Activated naive CD4-positive, alpha-beta T cell treated with anti-CD3 and anti-CD28 coated beads for 36 hours (primary cell): ENCODE measurements around the gene MACROD2. TPM values are rescaled to one million over a fixed set of nuclear protein-coding genes. Genes with fewer than 3 reads are reported as not detected.
A peak's percentile ranks its signal among the peaks of the same experiment; 100 is the strongest.

Experiments
- CTCF ChIA-PET: fragments of 350-600 bp; sonication (Branson Sonifier 250); formaldehyde crosslinking; loops from one replicate; lab custom pipeline; 2021; ENCODE audit warnings: antibody characterized with exemption; lab: Charles Lee
- DNase-seq: peaks from one replicate; pipeline ENCODE4 v3.0.0-alpha.2; 2020
- H3K27ac Mint-ChIP-seq: one replicate; pipeline ENCODE4 v1.8.0; 2021; ENCODE audit warnings: mild to moderate bottlenecking, mixed read lengths
- H3K27me3 Mint-ChIP-seq: one replicate; pipeline ENCODE4 v1.8.0; 2021; ENCODE audit warnings: low read depth, mixed read lengths
- H3K36me3 Mint-ChIP-seq: one replicate; pipeline ENCODE4 v1.8.0; 2021; ENCODE audit warnings: low read depth, mixed read lengths
- H3K4me1 Mint-ChIP-seq: one replicate; pipeline ENCODE4 v1.8.0; 2021; ENCODE audit warnings: low read depth, mixed read lengths
- H3K4me3 Mint-ChIP-seq: one replicate; pipeline ENCODE4 v1.8.0; 2021; ENCODE audit warnings: mild to moderate bottlenecking, moderate library complexity, mixed read lengths
- H3K9me3 Mint-ChIP-seq: one replicate; pipeline ENCODE4 v1.8.0; 2021; ENCODE audit warnings: mixed read lengths
- intact Hi-C: fragments of 100-400 bp; cut with micrococcal nuclease; formaldehyde crosslinking; loops from one replicate; pipeline ENCODE4 v1.15.1; 2023
- total RNA-seq, 2 experiments: library from RNA; stranded (reverse); gene quantifications; one replicate each; pipeline ENCODE4 v1.2.3, GENCODE V29; 2021

MACROD2 gene
- total RNA-seq, 2 experiments from 2014 or later, result not detected

GRCh38 chr20:14142171-14142570 lies 146.9 kb downstream of the MACROD2 start:
- CTCF ChIA-PET, result no interaction called here
- Mint-ChIP-seq H3K9me3 (no peaks in the 10 kb centered on the region), H3K36me3 (no peaks in the 10 kb centered on the region), H3K27ac (no peak overlapping the region), H3K27me3 (no peaks in the 10 kb centered on the region), H3K4me3 (no peak overlapping the region), H3K4me1 (no peaks in the 10 kb centered on the region)
- peak; percentile 13 for DNase-seq
- intact Hi-C loops, result no loop called here

GRCh38 chr20:14142964-14143627 lies 147.8 kb downstream of the MACROD2 start:
- Mint-ChIP-seq H3K4me3 (no peak overlapping the region), H3K27me3 (no peaks in the 10 kb centered on the region), H3K4me1 (no peaks in the 10 kb centered on the region), H3K36me3 (no peaks in the 10 kb centered on the region), H3K27ac (no peak overlapping the region), H3K9me3 (no peaks in the 10 kb centered on the region)
- DNase-seq, result no peak
- intact Hi-C loops, result no loop called here
- CTCF ChIA-PET, result no interaction called here

GRCh38 chr20:14148042-14148441 lies 152.7 kb downstream of the MACROD2 start:
- intact Hi-C loops, result no loop called here
- no peaks in the 10 kb centered on the region for H3K27me3 Mint-ChIP-seq
- H3K27ac Mint-ChIP-seq, result no peak overlapping the region
- no peaks in the 10 kb centered on the region for H3K4me1 Mint-ChIP-seq
- H3K36me3 Mint-ChIP-seq, result no peaks in the 10 kb centered on the region
- no peak overlapping the region for H3K4me3 Mint-ChIP-seq
- peaks cover 4% of the 10 kb centered on the region for H3K9me3 Mint-ChIP-seq
- no peak for DNase-seq
- CTCF ChIA-PET, result no interaction called here

GRCh38 chr20:14155361-14155760 lies 160.0 kb downstream of the MACROD2 start:
- H3K9me3 Mint-ChIP-seq, result peaks cover 5% of the 10 kb centered on the region
- no peaks in the 10 kb centered on the region for H3K4me1 Mint-ChIP-seq
- H3K27me3 Mint-ChIP-seq, result no peaks in the 10 kb centered on the region
- no peak for DNase-seq
- no peaks in the 10 kb centered on the region for H3K36me3 Mint-ChIP-seq
- no peak overlapping the region for H3K4me3 Mint-ChIP-seq
- intact Hi-C loops, result no loop called here
- H3K27ac Mint-ChIP-seq, result no peak overlapping the region
- CTCF ChIA-PET, result no interaction called here

- H3K9me3 Mint-ChIP-seq, result peaks cover 10% of the 10 kb centered on the region
- CTCF ChIA-PET, result interaction anchor here (0.7 kb wide), 1 partner anchor 1299 kb away, joined by 3 read pairs; no protein-coding TSS in a partner anchor
Observed at GRCh38 chr20:14178528-14178927, 183.2 kb downstream of the MACROD2 start.

GRCh38 chr20:14178952-14179351 lies 183.6 kb downstream of the MACROD2 start:
- no peak overlapping the region for H3K27ac Mint-ChIP-seq
- peaks cover 1% of the 10 kb centered on the region for H3K36me3 Mint-ChIP-seq
- no peaks in the 10 kb centered on the region for H3K4me1 Mint-ChIP-seq
- intact Hi-C loops, result no loop called here
- H3K27me3 Mint-ChIP-seq, result no peaks in the 10 kb centered on the region
- CTCF ChIA-PET, result no interaction called here
- peaks cover 10% of the 10 kb centered on the region for H3K9me3 Mint-ChIP-seq
- no peak for DNase-seq
- no peak overlapping the region for H3K4me3 Mint-ChIP-seq

More at GRCh38 chr20:14178528-14178927, 183.2 kb downstream of the MACROD2 start:
- H3K27me3 Mint-ChIP-seq, result no peaks in the 10 kb centered on the region
- no peaks in the 10 kb centered on the region for H3K4me1 Mint-ChIP-seq
- H3K4me3 Mint-ChIP-seq, result no peak overlapping the region
- DNase-seq, result no peak
- peaks cover 1% of the 10 kb centered on the region for H3K36me3 Mint-ChIP-seq
- intact Hi-C loops, result no loop called here
- H3K27ac Mint-ChIP-seq, result no peak overlapping the region

- H3K27ac Mint-ChIP-seq, result no peak overlapping the region
- intact Hi-C loops, result no loop called here
- peaks cover 5% of the 10 kb centered on the region for H3K9me3 Mint-ChIP-seq
- H3K4me3 Mint-ChIP-seq, result no peak overlapping the region
- no peaks in the 10 kb centered on the region for H3K27me3 Mint-ChIP-seq
- DNase-seq, result no peak
- H3K4me1 Mint-ChIP-seq, result no peaks in the 10 kb centered on the region
- CTCF ChIA-PET, result interaction anchor here (1.0 kb wide), 1 partner anchor 9 kb away, joined by 5 read pairs; no protein-coding TSS in a partner anchor
- H3K36me3 Mint-ChIP-seq, result no peaks in the 10 kb centered on the region
Observed at GRCh38 chr20:14189794-14190402, 194.6 kb downstream of the MACROD2 start.

GRCh38 chr20:14191559-14191958 lies 196.2 kb downstream of the MACROD2 start:
- intact Hi-C loops, result no loop called here
- H3K27ac Mint-ChIP-seq, result no peak overlapping the region
- CTCF ChIA-PET, result no interaction called here

GRCh38 chr20:14193443-14193842 lies 198.1 kb downstream of the MACROD2 start:
- Mint-ChIP-seq H3K9me3 (peaks cover 10% of the 10 kb centered on the region), H3K4me1 (no peaks in the 10 kb centered on the region), H3K27ac (no peak overlapping the region), H3K4me3 (no peak overlapping the region), H3K27me3 (no peaks in the 10 kb centered on the region), H3K36me3 (no peaks in the 10 kb centered on the region)
- CTCF ChIA-PET, result interaction anchor here (0.8 kb wide), 1 partner anchor 11 kb away, joined by 3 read pairs; no protein-coding TSS in a partner anchor
- intact Hi-C loops, result no loop called here
- DNase-seq, result no peak

More at GRCh38 chr20:14191559-14191958, 196.2 kb downstream of the MACROD2 start:
- peaks cover 10% of the 10 kb centered on the region for H3K9me3 Mint-ChIP-seq
- DNase-seq, result no peak
- no peaks in the 10 kb centered on the region for H3K27me3 Mint-ChIP-seq
- H3K36me3 Mint-ChIP-seq, result no peaks in the 10 kb centered on the region
- no peaks in the 10 kb centered on the region for H3K4me1 Mint-ChIP-seq
- H3K4me3 Mint-ChIP-seq, result no peak overlapping the region

- no peaks in the 10 kb centered on the region for H3K36me3 Mint-ChIP-seq
- no peak overlapping the region for H3K27ac Mint-ChIP-seq
- H3K9me3 Mint-ChIP-seq, result peaks cover 10% of the 10 kb centered on the region
- no peak overlapping the region for H3K4me3 Mint-ChIP-seq
- no peaks in the 10 kb centered on the region for H3K27me3 Mint-ChIP-seq
- CTCF ChIA-PET, result no interaction called here
- no peak for DNase-seq
- intact Hi-C loops, result no loop called here
- H3K4me1 Mint-ChIP-seq, result no peaks in the 10 kb centered on the region
Observed at GRCh38 chr20:14193885-14194284, 198.6 kb downstream of the MACROD2 start.

- Mint-ChIP-seq H3K27me3 (no peaks in the 10 kb centered on the region), H3K9me3 (peaks cover 6% of the 10 kb centered on the region), H3K4me1 (no peaks in the 10 kb centered on the region), H3K4me3 (no peak overlapping the region), H3K27ac (no peak overlapping the region), H3K36me3 (no peaks in the 10 kb centered on the region)
- CTCF ChIA-PET, result interaction anchor here (0.6 kb wide), 1 partner anchor 379 kb away, joined by 3 read pairs; no protein-coding TSS in a partner anchor
- intact Hi-C loops, result no loop called here
- no peak for DNase-seq
Observed at GRCh38 chr20:14197097-14197496, 201.8 kb downstream of the MACROD2 start.

GRCh38 chr20:14198416-14198815 lies 203.1 kb downstream of the MACROD2 start:
- no peak overlapping the region for H3K4me3 Mint-ChIP-seq
- no peak for DNase-seq
- no peaks in the 10 kb centered on the region for H3K4me1 Mint-ChIP-seq
- H3K9me3 Mint-ChIP-seq, result peaks cover 6% of the 10 kb centered on the region
- H3K27ac Mint-ChIP-seq, result no peak overlapping the region
- H3K36me3 Mint-ChIP-seq, result no peaks in the 10 kb centered on the region
- no peaks in the 10 kb centered on the region for H3K27me3 Mint-ChIP-seq
- intact Hi-C loops, result no loop called here
- CTCF ChIA-PET, result interaction anchor here (1.0 kb wide), 1 partner anchor 9 kb away, joined by 5 read pairs; no protein-coding TSS in a partner anchor

- CTCF ChIA-PET, result interaction anchor here (1.0 kb wide), 1 partner anchor 9 kb away, joined by 5 read pairs; no protein-coding TSS in a partner anchor
- Mint-ChIP-seq H3K36me3 (no peaks in the 10 kb centered on the region), H3K27me3 (no peaks in the 10 kb centered on the region), H3K4me1 (no peaks in the 10 kb centered on the region), H3K27ac (no peak overlapping the region), H3K9me3 (peaks cover 5% of the 10 kb centered on the region), H3K4me3 (no peak overlapping the region)
- intact Hi-C loops, result no loop called here
- no peak for DNase-seq
Observed at GRCh38 chr20:14199111-14199510, 203.8 kb downstream of the MACROD2 start.
